Head of caudate nucleus (tissue), 42 donors: Measurements from ENCODE around the gene ZNF316.
"Not testable (repeated sequence)": the region's sequence is repeated elsewhere in the genome, so short reads cannot be mapped to it uniquely, and the experiment has no call there.

Experiments
- DNase-seq, 42 donors: peaks; one replicate each; pipeline versions ENCODE4 v3.0.0 to v3.0.0-alpha.2; 2020 to 2021; ENCODE audit warnings: mixed read lengths in 7 of 42
- intact Hi-C: fragments of 100-400 bp; cut with DNase I; formaldehyde crosslinking; loops from one replicate; pipeline ENCODE4 v1.15.0; 2022

Gene ZNF316

DNA sequence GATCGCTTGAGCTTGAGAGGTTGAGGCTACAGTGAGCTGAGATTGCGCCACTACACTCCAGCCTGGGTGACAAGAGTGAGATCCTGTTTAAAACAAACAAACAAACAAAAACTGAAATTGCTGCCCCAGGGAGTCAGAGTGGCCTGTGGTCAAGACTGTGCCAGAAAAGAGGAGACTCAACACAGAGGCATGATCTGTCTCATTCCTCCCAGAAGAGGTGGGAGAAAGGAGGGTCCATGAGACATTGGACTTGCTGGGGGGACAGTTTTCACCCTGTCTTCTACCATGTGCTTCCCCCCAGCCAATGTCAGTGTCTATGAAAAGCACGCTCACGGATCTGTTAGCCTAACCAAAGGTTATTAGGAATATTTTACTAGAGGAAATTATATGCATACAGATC, 18.5 kb upstream of the ZNF316 start:
- DNase-seq: no peak
- intact Hi-C loops: no loop called here

DNA sequence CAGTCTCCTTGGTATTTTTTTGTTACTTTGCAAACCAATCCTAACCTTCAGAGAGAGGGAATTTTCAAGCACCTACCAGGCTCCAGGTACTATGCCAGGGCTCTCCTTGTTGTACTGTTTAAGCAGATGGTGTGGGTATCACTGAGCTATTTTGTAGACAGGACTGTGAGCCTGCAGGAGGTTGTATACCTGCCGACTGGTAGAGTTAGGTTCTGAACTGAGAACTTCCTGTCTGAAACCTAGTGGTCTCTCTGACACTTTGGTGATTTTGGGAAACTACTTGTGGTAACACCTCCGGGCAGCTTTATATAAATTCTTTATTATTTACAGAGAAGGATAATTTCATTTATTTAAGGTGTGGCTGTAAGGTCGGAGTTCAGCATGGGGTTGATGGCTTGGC, 17.2 kb upstream of the ZNF316 start:
- intact Hi-C loops: no loop called here
- DNase-seq: no peak

DNA sequence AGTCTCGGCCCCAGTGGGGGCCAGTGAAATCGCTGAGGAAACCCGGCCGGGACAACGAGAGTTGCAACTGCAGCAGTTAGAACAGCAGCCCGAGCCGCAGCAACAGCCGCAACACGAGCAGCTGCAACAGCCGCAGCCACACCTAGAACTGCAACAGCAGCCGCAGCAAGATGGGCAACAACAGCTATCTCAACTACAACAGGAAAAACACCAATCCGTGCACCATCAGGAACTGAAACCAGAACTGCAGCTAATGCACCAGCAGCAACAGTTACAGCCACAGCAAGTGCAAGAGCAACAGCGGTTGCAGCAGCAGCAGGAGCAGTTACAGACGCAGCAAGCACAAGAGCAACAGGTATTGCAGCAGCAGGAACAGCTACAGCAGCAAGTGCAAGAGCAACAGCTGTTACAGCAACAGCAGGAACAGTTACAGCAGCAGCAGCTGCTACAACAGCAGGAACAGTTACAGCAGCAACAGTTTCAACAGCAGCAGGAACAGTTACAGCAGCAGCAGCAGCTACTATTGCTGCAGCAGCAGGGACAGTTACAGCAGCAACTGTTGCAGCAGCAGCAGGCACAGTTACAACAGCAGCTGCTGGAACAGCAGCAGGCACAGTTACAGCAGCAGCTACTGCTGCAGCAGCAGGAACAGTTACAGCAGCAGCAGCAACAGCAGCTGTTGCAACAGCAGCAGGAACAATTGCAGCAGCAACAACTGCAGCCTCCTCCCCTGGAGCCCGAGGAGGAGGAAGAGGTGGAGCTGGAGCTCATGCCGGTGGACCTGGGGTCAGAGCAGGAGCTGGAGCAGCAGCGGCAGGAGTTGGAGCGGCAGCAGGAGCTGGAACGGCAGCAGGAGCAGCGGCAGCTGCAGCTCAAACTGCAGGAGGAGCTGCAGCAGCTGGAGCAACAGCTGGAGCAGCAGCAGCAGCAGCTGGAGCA, 15.7 kb upstream of the ZNF316 start:
- no peak for DNase-seq
- intact Hi-C loops: no loop called here

DNA sequence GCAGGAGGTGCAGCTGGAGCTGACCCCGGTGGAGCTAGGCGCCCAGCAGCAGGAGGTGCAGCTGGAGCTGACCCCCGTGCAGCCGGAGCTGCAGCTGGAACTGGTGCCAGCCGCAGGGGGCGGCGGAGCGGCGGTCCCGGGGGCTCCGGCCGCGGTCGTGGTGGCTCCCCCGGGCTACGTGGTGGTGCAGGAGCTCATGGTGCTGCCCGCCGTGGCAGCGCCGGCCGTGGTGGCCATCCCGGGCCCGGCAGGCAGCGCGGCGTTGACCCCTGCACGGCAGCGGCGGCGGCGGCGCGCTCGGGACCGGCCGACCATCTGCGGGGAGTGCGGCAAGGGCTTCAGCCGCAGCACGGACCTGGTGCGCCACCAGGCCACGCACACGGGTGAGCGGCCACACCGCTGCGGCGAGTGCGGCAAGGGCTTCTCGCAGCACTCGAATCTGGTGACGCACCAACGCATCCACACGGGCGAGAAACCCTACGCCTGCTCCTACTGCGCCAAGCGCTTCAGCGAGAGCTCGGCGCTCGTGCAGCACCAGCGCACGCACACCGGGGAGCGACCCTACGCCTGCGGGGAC, 14.9 kb upstream of the ZNF316 start:
- DNase-seq: no peak
- intact Hi-C loops: no loop called here

DNA sequence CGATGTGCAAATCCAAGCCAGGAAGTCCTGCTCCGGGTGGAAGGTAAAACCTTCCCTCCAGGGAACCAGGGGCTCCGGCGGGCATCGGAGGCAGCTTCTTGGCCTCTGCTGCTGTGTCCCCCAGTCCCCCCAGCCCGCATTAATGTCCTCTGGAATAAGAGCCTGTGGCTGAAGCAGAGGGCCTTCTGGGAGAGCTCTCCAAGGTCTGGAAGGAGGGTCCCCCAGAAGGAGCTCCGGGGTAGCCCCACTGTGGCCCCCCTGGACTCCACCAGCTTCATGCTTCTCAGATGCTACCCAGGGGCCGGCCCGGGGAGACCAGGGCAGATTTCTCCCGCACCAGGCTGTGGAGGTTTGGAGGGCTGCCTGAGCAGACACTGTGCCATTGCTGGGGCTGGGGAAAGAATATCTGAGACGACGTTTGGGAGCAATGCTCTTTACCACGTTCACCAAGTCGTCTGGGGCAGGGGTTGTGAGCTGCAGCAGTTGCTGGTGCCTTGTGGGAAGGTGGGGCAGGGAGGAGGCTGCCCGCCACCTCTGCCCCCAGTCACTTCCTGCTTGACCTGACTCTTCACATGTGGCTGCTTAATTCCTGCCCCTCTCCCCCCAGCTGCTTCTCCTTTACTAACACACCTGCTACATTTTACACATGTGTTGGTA, 13.4 kb upstream of the ZNF316 start:
- no peak for DNase-seq
- intact Hi-C loops: no loop called here

DNA sequence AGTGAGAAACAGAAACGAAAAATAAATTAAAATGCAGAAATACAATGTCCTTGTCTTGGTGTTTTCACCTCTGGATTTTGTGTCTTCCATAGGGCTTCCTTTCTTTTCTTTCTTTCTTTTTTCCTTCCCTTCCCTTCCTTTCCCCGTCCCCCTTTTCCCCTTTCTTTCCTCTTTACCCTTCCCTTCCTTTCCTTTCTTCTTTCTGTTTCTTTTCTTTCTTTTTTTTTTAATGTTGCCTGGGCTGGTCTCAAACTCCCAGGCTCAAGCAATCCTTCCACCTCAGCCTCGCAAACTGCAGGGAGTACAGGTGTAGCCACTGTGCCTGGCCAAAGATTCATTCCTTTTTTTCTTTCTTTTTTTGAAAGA, 12.9 kb upstream of the ZNF316 start:
- intact Hi-C loops: no loop called here
- no peak for DNase-seq

DNA sequence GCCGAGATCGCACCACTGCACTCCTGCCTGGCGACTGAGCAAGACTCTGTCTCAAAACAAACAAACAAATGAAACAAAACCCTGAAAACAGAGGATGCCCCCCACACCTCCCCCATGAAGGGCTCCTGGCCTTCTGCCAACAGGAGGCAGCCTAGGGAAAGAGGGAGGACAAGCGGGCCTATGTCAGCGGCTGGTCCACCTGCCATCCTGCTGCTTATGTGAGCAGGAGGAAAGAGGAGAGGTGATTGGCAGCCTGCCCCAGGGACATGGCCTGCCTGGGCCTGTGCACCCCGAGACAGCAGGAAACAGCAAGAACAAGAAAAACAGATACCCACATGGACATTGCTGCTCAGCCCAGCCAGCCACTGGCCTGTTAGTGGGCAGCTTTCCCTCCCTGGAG, 9.1 kb upstream of the ZNF316 start:
- intact Hi-C loops: no loop called here
- DNase-seq: no peak

DNA sequence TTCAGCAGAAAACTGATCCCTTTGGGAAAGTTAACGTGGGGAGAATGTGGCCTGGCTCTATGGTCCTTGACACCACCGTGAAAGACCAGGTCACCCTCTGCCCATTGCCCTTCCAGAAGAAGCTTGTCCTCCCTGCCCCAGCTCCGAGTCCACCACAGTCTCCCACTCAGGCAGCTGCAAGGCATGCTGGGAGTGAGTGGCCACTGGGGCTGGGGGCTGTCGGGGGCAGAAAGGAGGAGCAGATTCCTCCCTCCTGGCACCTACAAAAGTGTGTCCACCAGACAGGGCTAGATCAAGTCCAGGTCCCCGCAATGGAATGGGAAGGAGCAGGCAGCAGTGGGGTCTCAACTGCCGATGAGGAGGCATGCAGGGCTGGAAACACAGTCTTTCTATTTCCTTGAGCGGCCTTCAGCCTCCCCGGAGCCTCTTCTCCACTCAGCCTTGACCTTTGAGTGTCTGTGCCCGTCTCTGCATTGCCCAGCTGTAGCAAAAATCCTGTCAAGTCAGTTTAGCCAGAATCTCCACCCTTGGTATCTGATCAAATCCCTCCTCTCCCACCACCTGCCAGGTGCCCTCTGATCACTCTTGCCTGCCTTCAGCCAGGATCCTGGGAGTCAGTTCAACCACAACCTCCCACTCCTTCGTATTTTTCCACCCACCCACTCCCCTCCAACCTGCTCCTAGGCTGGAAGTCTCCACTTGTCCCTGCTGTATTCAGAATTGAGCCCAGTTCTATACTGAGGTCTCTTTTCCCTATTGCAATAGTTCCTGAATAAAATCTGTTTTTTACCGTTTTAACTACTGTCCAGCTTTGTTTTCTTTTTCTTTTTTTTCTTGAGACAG, 6.9 kb upstream of the ZNF316 start:
- peak in 1 of 42 donors; percentile 26 for DNase-seq
- intact Hi-C loops: no loop called here

DNA sequence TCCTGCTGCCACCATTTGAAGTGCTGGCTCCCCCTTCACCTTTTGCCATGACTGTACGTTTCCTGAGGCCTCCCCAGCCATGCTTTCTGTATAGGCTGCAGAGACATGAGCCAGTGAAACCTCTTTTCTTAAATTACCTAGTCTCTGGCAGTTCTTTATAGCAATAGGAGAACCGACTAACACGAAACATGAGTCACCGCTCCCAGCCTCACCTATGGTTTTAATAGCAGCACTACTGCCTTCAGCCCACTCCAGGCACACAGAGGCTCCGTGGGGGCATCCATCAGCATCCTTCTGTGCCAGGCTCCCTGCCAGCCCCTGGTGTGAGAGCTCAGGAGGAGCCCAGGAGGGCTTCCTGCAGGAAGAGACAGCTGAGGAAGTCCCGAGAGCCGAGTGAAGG, 5.5 kb upstream of the ZNF316 start:
- intact Hi-C loops: no loop called here
- peak in 40 of 42 donors; percentile 33 to 92 (median 62) for DNase-seq

DNA sequence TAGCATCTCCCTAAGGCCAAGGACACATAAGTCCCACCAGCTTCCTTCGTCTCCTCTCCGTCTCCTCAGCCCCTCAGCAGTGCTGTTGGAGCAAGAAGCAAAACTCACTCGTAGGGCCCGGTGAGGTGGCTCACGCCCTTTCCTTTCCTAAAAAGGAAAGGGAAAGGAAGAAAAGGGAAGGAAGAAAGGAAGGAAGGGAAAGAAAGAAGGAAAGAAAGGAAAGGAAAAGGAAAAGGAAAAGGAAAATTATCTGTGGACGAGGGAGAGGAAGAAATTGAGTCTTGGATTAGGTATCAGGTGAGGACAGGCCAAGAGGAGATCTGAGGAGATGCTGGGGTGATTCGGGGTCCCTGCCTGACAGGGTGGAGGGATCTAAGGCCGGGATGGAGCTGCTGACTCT, 3.1 kb upstream of the ZNF316 start:
- DNase-seq: no peak
- intact Hi-C loops: no loop called here

DNA sequence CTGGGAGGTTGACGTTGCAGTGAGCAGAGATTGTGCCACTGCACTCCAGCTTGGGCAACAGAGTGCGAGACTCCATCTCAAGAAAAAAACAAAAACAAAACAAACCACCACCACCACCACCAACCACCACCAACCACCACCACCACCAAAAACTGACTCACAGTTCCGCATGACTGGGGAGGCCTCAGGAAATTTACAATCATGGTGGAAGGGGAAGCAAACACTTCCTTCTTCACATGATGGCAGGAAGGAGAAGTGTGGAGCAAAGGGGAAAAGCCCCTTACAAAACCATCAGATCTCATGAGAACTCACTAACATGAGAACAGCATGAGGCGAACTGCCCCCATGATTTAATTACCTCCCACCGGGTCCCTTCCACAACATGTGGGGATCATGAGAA, 2.1 kb upstream of the ZNF316 start:
- DNase-seq: not testable (repeated sequence)
- intact Hi-C loops: loop anchor here (5.0 kb wide), 1 partner anchor 43 kb away; the partner anchor contains the start of gene INTS15

DNA sequence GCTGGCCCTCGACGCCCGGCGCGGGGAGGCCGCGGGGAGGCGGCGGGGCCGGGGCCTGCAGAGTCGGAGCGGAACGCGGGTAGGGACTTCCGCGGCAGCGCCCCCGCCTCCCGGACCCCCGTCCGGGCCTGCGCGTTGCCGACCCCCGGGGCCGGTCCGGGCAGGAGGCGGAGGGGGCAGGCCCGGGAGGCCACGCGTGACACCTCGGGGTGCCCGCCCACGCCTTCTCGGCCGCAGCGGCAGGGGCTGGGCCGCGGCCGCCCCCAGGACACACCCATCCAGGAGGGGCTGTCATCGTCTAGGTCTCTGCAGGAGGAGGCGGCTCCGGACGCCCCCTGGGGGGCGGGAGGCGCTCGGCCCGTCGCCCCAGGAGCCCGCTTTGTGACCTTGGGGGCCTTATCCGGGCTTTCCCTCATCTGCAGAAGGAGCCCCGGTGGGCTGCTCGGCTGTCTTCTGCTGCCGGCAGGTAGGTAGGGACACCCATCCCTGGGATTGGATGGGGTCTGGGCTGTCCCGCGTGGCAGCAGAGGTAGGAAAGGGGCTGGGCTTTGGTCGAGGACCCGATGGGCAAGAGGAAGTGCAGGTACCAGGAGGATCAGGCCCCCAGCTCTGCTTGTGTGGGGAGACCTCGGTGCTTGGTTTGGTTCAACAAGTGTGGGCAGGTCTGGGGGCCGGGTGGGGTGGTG, 569 bp downstream of the ZNF316 start:
- intact Hi-C loops: loop anchor here (5.0 kb wide), 1 partner anchor 45 kb away; the partner anchor contains the start of gene INTS15

DNA sequence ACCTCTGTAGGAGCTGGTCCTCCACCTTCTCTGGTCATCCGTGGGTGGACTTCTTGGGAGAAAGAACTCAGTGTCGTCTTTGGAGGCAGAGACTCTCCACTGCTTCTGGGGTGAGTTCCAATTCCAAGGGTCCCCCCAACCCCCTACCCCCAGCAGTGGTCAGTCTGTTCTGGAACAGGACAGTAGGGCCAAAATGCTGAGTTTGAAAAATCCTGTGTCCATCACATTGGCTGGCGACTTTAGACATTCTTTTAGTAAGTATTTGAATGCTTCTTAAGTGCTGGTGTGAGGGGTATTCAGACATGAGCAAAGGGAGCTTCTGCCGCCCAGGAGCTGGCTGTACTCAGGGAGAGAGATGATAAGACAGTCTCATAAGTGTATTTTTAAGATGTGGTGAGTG, 1.9 kb downstream of the ZNF316 start:
- intact Hi-C loops: loop anchor here (5.0 kb wide), 1 partner anchor 47 kb away; the partner anchor contains the start of gene INTS15
- no peak for DNase-seq

More for the DNA sequence above, 569 bp downstream of the ZNF316 start:
- DNase-seq: peak in 1 of 42 donors; percentile 18

DNA sequence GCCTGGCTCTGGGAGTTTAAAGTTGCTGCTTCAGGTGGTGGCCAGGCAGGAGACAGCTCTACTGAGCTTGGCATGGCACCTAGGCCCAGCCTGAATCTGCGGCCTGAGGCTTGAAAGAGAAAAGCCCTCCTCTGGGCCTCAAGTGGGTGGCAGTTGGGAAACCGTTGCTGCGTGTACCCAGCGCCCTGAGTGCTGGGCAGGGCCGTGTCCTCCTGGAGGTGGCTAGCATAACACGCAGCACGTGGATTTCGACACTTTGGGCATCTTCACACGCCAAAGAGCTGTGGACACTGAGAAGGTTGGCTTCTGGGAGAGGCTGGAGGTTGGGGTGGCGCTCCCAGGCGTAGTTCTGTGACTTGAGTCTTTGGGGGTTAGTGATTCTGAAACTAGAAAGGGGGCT, 2.5 kb downstream of the ZNF316 start:
- intact Hi-C loops: loop anchor here (5.0 to 10.0 kb wide), 2 partner anchors 47 to 65 kb away; partner anchors contain the start of genes INTS15 and ZNF12
- DNase-seq: no peak

DNA sequence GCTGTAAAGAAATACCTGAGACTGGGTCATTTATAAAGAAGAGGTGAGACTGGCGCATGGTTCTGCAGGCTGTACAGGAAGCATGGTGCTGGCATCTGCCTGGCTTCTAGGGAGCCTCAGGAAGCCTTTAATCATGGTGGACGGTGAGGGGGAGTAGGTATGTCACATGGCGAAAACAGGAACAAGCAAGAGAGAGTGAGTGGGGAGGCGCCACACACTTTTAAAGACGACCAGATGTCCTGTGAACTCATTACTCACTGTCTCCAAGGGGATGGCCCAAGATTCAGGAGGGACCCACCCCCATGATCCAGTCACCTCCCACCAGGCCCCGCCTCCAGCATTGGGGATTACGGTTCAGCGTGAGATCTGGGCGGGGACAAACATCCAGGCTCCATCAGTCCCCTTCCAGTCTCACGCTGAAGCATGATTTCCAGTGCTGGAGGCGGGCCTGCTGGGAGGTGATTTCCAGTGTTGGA, 3.2 kb downstream of the ZNF316 start:
- no peak for DNase-seq
- intact Hi-C loops: loop anchor here (10.0 kb wide), 1 partner anchor 65 kb away; the partner anchor contains the start of gene ZNF12

DNA sequence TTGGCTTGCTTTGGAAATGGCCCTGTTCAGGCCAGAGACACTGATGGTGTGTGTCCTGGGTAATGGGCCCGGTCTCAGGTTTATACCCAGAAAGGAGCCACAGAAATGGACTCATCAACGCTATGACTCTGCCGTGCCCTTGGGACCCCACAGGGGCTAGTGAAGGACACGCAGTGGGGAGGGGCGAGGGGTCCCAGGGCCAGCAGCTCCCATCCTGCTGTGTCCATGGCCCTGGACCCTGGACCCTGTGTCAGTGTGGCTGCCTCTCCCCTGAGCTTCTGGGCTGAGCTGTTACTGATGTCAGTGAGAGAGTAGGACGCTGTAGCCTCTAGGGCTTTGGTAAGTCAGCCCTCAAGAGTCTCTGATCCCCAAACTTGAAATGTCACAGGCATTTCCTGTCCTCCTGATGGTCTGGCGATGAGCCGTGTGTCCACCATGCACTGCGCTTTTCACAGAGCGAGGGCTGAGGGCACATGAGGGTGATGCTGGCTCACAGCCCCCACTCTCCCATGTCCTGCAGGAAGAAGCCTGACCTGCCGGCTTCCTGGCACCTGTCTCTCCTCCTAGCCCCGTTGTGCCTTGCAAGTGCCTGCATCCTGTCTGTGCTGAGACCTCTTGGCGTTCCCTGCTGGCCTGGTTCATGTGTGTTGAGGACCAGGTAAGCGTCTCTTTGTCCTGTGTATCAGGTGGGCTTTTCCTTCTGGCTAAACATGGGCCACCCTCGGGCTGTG, 4.4 kb downstream of the ZNF316 start:
- intact Hi-C loops: loop anchor here (10.0 kb wide), 1 partner anchor 63 kb away; the partner anchor contains the start of gene ZNF12
- DNase-seq: no peak

DNA sequence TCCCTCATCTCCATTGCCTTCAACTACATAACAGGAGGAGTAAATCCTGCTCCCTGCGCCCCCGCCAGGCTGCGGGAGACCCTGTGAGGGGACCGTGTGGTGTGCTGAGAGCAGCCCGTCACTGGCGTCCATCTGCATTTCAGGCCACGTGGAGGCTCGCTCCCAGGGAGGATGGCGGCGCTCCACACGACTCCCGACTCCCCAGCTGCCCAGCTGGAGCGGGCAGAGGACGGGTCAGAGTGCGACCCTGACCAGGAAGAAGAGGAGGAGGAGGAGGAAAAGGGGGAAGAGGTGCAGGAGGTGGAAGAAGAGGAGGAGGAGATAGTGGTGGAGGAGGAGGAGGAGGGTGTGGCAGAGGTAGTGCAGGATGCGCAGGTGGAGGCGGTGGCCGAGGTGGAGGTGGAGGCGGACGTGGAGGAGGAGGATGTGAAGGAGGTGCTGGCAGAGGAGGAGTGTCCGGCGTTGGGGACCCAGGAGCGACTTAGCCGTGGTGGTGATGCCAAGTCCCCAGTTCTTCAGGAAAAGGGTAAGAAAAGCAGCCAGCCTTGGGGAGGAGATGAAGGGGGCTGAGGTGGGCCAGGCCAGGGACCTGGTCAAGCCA, 5.2 kb downstream of the ZNF316 start:
- intact Hi-C loops: loop anchor here (10.0 kb wide), 1 partner anchor 62 kb away; the partner anchor contains the start of gene ZNF12
- no peak for DNase-seq
